Caki2 (cell line): ENCODE results near the gene SYNPO2L. TPM values are rescaled to one million over a fixed set of nuclear protein-coding genes. Genes with fewer than 3 reads are reported as not detected.
A peak's percentile ranks its signal among the peaks of the same experiment; 100 is the strongest.
"Not testable (repeated sequence)": the region's sequence is repeated elsewhere in the genome, so short reads cannot be mapped to it uniquely, and the experiment has no call there.

Source experiments
- DNase-seq: peaks from one replicate; pipeline ENCODE4 v3.0.0-alpha.2; 2015; ENCODE audit warnings: low read depth
- in situ Hi-C: cut with HindIII; loops from 2 replicates; pipeline ENCODE4 v1.10.0; 2016; ENCODE audit warnings: low sequenced_read_pairs, low pct_unique_long_range_greater_than_20kb, mixed read lengths
- total RNA-seq: library from RNA; depleted of rRNA; stranded (reverse); fragments of >200 nt; shearing (Covaris generic); gene quantifications from 2 replicates; pipeline ENCODE4 v1.2.3, GENCODE V29; 2014; ENCODE audit warnings: low replicate concordance; rRNA removed

SYNPO2L gene
- total RNA-seq, 1 experiment from 2014 or later, result not detected

DNA sequence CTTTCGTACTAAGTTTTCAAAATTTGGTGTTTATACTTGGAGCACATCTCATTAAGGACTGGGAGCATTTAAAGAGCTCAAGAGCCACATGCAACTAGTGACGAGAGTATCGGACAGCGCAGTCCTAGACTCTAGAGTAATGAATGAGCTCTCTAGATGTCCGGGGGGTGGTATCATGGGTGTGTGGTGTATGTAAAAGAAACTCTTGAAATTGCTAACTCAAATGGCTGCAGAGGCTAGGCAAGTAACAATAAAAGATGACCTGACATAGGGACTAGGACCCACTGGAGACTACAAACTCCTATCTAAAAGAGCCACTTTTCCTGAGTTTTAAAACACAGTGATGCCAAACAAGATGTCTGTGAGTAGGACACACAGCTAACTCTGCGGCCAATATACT lies 28.5 kb downstream of the SYNPO2L start:
- DNase-seq, result no peak
- in situ Hi-C loops, result no loop called here

DNA sequence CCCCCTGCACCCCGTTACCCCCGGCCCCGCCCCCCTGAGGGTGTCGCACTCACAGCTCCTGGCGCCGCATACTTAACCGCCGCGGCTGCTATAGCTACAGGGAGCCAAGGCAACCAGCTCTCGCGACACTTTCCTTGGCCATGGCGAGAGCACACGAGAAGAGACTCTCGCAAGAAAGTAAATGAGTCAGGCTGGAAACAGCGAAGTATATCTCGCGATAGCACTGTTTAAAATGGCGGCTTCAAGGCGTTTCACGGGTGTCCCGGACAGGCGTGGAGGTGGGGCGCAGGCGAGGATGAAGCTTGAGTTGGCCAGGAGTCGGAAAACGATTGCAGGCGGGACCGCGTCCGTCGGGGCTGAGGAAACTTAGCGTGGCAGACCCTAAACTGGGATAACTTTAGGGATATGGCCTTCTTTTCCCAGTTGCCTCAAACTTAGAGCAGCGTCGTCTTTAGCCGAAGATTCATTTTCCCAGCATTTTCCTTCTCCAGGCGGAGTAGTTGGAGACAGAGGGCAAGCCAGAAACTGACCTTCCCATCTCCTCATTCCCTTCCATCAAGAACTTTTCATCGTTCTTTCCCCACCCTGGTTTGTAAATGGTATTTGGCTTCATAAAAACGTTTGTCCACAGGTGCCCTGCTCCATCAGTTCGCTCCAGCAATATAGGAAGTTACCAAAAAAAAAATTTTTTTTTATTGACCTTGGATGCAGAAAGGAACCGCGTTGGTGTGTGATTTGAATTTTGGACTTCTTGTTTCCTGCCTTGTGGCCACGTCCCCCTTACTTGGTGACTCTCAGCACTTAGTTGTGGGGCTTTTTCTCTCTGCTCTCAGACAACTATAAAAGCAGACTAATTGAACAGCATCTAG lies 29.7 kb downstream of the SYNPO2L start:
- peak; percentile 90 for DNase-seq
- in situ Hi-C loops, result no loop called here

- peak; percentile 56 for DNase-seq
- in situ Hi-C loops, result no loop called here
Observed at GRCh38 chr10:73625004-73625883, 30.6 kb downstream of the SYNPO2L start.

DNA sequence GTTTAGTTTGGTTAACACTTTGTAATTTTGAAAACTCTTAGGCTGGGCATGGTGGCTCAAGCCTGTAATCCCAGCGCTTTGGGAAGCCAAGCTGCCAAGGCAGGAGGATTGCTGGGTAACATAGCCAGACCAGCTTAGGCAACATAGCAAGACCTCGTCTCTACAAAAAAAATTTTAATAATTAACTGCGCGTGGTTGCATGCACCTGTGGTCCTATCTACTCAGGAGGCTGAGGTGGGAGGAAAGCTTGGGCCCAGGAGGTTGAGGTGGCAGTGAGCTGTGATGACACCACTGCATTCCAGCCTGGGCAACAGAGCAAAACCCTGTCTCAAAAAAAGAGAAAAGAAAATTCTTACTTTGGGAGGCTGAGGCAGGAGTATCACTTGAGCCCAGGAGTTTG lies 32.8 kb downstream of the SYNPO2L start:
- peak; percentile 42 for DNase-seq
- in situ Hi-C loops, result loop anchor here (5.0 kb wide), 1 partner anchor 121 kb away; no protein-coding TSS in a partner anchor

GRCh38 chr10:73620974-73621373 lies 34.9 kb downstream of the SYNPO2L start:
- not testable (repeated sequence) for DNase-seq
- in situ Hi-C loops, result loop anchor here (5.0 kb wide), 1 partner anchor 119 kb away; no protein-coding TSS in a partner anchor

- DNase-seq, in situ Hi-C loops: not testable (repeated sequence)
Observed at GRCh38 chr10:73617143-73617542, 38.7 kb downstream of the SYNPO2L start.

- in situ Hi-C loops, result no loop called here
- DNase-seq, result no peak
Observed at GRCh38 chr10:73614720-73615119, 41.1 kb downstream of the SYNPO2L start.

GRCh38 chr10:73609116-73609515 lies 46.7 kb downstream of the SYNPO2L start:
- in situ Hi-C loops, result no loop called here
- DNase-seq, result no peak

GRCh38 chr10:73601486-73601921 lies 54.3 kb downstream of the SYNPO2L start:
- peak; percentile 63 for DNase-seq
- in situ Hi-C loops, result no loop called here

GRCh38 chr10:73597346-73597745 lies 58.5 kb downstream of the SYNPO2L start:
- DNase-seq, result no peak
- in situ Hi-C loops, result no loop called here

Other genes starting within 250 kb of the SYNPO2L start
- gene ANXA7, start 242.0 kb downstream of the SYNPO2L start, total RNA-seq, result 84.4 and 96.7 TPM in 2 replicates
- gene MSS51, start 222.5 kb downstream of the SYNPO2L start, total RNA-seq, result 0.41 TPM in 1 of 2 replicates, not detected in the other
- 1.5 and 2.6 TPM in 2 replicates for gene PPP3CB, start 160.0 kb downstream of the SYNPO2L start, total RNA-seq
- gene USP54, start 64.7 kb downstream of the SYNPO2L start, total RNA-seq, result 15.0 and 17.3 TPM in 2 replicates
- not detected in 2 replicates for gene MYOZ1, start 14.6 kb downstream of the SYNPO2L start, total RNA-seq
- 3.5 TPM in 1 of 2 replicates, not detected in the other for gene AGAP5, start 42.1 kb upstream of the SYNPO2L start, total RNA-seq
- gene SEC24C, start 88.3 kb upstream of the SYNPO2L start, total RNA-seq, result 81.1 and 96.9 TPM in 2 replicates
- 54.0 and 109 TPM in 2 replicates for gene CHCHD1, start 126.0 kb upstream of the SYNPO2L start, total RNA-seq
- 22.8 and 52.3 TPM in 2 replicates for gene ZSWIM8, start 129.6 kb upstream of the SYNPO2L start, total RNA-seq
- 1.2 and 26.2 TPM in 2 replicates for gene NDST2, start 155.6 kb upstream of the SYNPO2L start, total RNA-seq
- 20.1 and 22.2 TPM in 2 replicates for gene CAMK2G, start 218.5 kb upstream of the SYNPO2L start, total RNA-seq